Neural crest cell (in vitro differentiated cells): Measurements from ENCODE around the gene C5orf46. TPM values are rescaled to one million over a fixed set of nuclear protein-coding genes. Genes with fewer than 3 reads are reported as not detected.

ENCODE experiments used
- DNase-seq: peaks from one replicate; pipeline ENCODE4 v3.0.0; 2021; ENCODE audit warnings: low read depth, mixed read lengths, low spot score
- H3K27ac Mint-ChIP-seq: one replicate; pipeline ENCODE4 v1.8.0; 2021; ENCODE audit warnings: mild to moderate bottlenecking, mixed read lengths; ENCODE audit not compliant: unreplicated experiment
- H3K27me3 Mint-ChIP-seq: 2 replicates; pipeline ENCODE4 v1.8.0; 2021; ENCODE audit warnings: low read depth, mild to moderate bottlenecking, mixed read lengths
- H3K36me3 Mint-ChIP-seq: 2 replicates; pipeline ENCODE4 v1.8.0; 2021; ENCODE audit warnings: low read depth, mild to moderate bottlenecking, mixed read lengths
- H3K4me1 Mint-ChIP-seq: 2 replicates; pipeline ENCODE4 v1.8.0; 2021; ENCODE audit warnings: mixed read lengths
- H3K4me3 Mint-ChIP-seq: one replicate; pipeline ENCODE4 v1.8.0; 2021; ENCODE audit warnings: mild to moderate bottlenecking, mixed read lengths
- H3K9me3 Mint-ChIP-seq: 2 replicates; pipeline ENCODE4 v1.8.0; 2021; ENCODE audit warnings: mixed read lengths
- total RNA-seq: library from RNA; stranded (reverse); gene quantifications from 2 replicates; pipeline ENCODE4 v1.2.1, GENCODE V29; 2021
- TF ChIP-seq, protein P1 (sequence below): fragments of 200-600 bp; sonication (generic); conservative IDR thresholded peaks from 2 replicates; pipeline ENCODE4 v1.5.0; 2021; ENCODE audit warnings: antibody characterized with exemption, mild to moderate bottlenecking

The C5orf46 gene
- total RNA-seq, 1 donor from 2014 or later: not detected

GRCh38 chr5:147920420-147921030, 14.2 kb upstream of the C5orf46 start:
- no peak overlapping the region for H3K4me3 Mint-ChIP-seq
- H3K27me3 Mint-ChIP-seq: no peaks in the 10 kb centered on the region
- no peaks in the 10 kb centered on the region for H3K4me1 Mint-ChIP-seq
- TF ChIP-seq, protein P1, sequence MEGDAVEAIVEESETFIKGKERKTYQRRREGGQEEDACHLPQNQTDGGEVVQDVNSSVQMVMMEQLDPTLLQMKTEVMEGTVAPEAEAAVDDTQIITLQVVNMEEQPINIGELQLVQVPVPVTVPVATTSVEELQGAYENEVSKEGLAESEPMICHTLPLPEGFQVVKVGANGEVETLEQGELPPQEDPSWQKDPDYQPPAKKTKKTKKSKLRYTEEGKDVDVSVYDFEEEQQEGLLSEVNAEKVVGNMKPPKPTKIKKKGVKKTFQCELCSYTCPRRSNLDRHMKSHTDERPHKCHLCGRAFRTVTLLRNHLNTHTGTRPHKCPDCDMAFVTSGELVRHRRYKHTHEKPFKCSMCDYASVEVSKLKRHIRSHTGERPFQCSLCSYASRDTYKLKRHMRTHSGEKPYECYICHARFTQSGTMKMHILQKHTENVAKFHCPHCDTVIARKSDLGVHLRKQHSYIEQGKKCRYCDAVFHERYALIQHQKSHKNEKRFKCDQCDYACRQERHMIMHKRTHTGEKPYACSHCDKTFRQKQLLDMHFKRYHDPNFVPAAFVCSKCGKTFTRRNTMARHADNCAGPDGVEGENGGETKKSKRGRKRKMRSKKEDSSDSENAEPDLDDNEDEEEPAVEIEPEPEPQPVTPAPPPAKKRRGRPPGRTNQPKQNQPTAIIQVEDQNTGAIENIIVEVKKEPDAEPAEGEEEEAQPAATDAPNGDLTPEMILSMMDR: no peak
- no peak overlapping the region for H3K27ac Mint-ChIP-seq
- peaks cover 3% of the 10 kb centered on the region for H3K9me3 Mint-ChIP-seq
- H3K36me3 Mint-ChIP-seq: no peaks in the 10 kb centered on the region
- no peak for DNase-seq

GRCh38 chr5:147918899-147919298, 12.6 kb upstream of the C5orf46 start:
- peaks cover 3% of the 10 kb centered on the region for H3K9me3 Mint-ChIP-seq
- DNase-seq: no peak
- no peak overlapping the region for H3K27ac Mint-ChIP-seq
- H3K4me1 Mint-ChIP-seq: no peaks in the 10 kb centered on the region
- H3K36me3 Mint-ChIP-seq: no peaks in the 10 kb centered on the region
- TF ChIP-seq, protein P1: no peak
- no peak overlapping the region for H3K4me3 Mint-ChIP-seq
- H3K27me3 Mint-ChIP-seq: no peaks in the 10 kb centered on the region

DNA sequence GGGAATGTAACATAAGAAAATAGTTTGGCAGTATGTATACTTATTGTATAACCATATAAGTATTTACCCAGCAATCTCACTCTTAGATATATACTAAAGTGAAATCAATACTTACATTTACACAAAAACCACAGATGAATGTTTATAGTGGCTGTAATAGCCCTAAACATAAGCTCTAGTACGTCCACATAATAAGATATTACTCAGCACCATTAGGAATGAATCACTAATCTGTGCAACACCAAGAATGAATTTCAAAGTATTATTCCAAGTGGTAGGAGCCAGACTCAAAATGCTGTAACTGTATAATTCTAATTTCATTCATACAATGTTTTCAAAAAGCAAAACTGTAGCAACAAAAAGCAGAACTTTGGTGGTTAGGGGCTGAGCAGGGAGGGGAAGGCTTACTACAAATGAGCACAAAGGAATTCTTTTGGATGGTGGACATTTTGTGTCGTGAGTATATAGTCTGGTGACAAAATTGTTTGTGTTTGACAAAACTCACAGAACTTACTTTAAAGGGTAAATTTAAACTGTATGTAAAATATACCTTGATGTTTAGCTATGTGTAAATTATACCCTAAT, 11.9 kb upstream of the C5orf46 start:
- Mint-ChIP-seq H3K4me3 (no peak overlapping the region), H3K27ac (no peak overlapping the region), H3K27me3 (no peaks in the 10 kb centered on the region), H3K36me3 (no peaks in the 10 kb centered on the region), H3K4me1 (no peaks in the 10 kb centered on the region), H3K9me3 (peaks cover 3% of the 10 kb centered on the region)
- TF ChIP-seq, protein P1: no peak
- DNase-seq: no peak

GRCh38 chr5:147913786-147914185, 7.4 kb upstream of the C5orf46 start:
- TF ChIP-seq, protein P1: no peak
- Mint-ChIP-seq H3K36me3 (no peaks in the 10 kb centered on the region), H3K4me3 (no peak overlapping the region), H3K27me3 (peaks cover 2% of the 10 kb centered on the region), H3K27ac (no peak overlapping the region), H3K4me1 (no peaks in the 10 kb centered on the region), H3K9me3 (no peaks in the 10 kb centered on the region)
- no peak for DNase-seq

- H3K4me3 Mint-ChIP-seq: no peak overlapping the region
- no peak for DNase-seq
- peaks cover 2% of the 10 kb centered on the region for H3K27me3 Mint-ChIP-seq
- no peak overlapping the region for H3K27ac Mint-ChIP-seq
- TF ChIP-seq, protein P1: no peak
- no peaks in the 10 kb centered on the region for H3K36me3 Mint-ChIP-seq
- H3K4me1 Mint-ChIP-seq: no peaks in the 10 kb centered on the region
- H3K9me3 Mint-ChIP-seq: no peaks in the 10 kb centered on the region
These were observed 5.7 kb upstream of the C5orf46 start for GRCh38 chr5:147912011-147912410.
